Measurements from ENCODE around the gene LUC7L.
"Not testable (repeated sequence)": the region's sequence is repeated elsewhere in the genome, so short reads cannot be mapped to it uniquely, and the experiment has no call there.

The LUC7L gene

GRCh38 chr16:263182-263774 lies 34.0 kb upstream of the LUC7L start:
- DNase-seq (ENCODE audit: low spot score), result no peak

GRCh38 chr16:262121-262745 lies 33.0 kb upstream of the LUC7L start:
- no peak for DNase-seq (ENCODE audit: low spot score)

GRCh38 chr16:261031-261691 lies 31.9 kb upstream of the LUC7L start:
- no peak for DNase-seq (ENCODE audit: low spot score)

- DNase-seq (ENCODE audit: low spot score), result no peak
Observed at GRCh38 chr16:260326-260725, 31.1 kb upstream of the LUC7L start.

GRCh38 chr16:259814-260253 lies 30.6 kb upstream of the LUC7L start:
- no peak for DNase-seq (ENCODE audit: low spot score)

- DNase-seq (ENCODE audit: low spot score), result no peak
Observed at GRCh38 chr16:259226-259625, 30.0 kb upstream of the LUC7L start.

GRCh38 chr16:258091-258490 lies 28.8 kb upstream of the LUC7L start:
- DNase-seq (ENCODE audit: low spot score), result not testable (repeated sequence)

- no peak for DNase-seq (ENCODE audit: low spot score)
Observed at GRCh38 chr16:255183-255582, 25.9 kb upstream of the LUC7L start.

- DNase-seq (ENCODE audit: low spot score), result no peak
Observed at GRCh38 chr16:254461-254860, 25.2 kb upstream of the LUC7L start.

- DNase-seq (ENCODE audit: low spot score), result no peak
Observed at GRCh38 chr16:253833-254232, 24.6 kb upstream of the LUC7L start.

- DNase-seq (ENCODE audit: low spot score), result no peak
Observed at GRCh38 chr16:252366-253337, 23.4 kb upstream of the LUC7L start.

- no peak for DNase-seq (ENCODE audit: low spot score)
Observed at GRCh38 chr16:249431-249830, 20.2 kb upstream of the LUC7L start.

GRCh38 chr16:247027-247426 lies 17.8 kb upstream of the LUC7L start:
- DNase-seq (ENCODE audit: low spot score), result no peak

GRCh38 chr16:245105-245504 lies 15.9 kb upstream of the LUC7L start:
- no peak for DNase-seq (ENCODE audit: low spot score)

- DNase-seq (ENCODE audit: low spot score), result no peak
Observed at GRCh38 chr16:243348-243747, 14.1 kb upstream of the LUC7L start.

GRCh38 chr16:242281-242680 lies 13.0 kb upstream of the LUC7L start:
- no peak for DNase-seq (ENCODE audit: low spot score)

GRCh38 chr16:240559-240958 lies 11.3 kb upstream of the LUC7L start:
- no peak for DNase-seq (ENCODE audit: low spot score)

- DNase-seq (ENCODE audit: low spot score), result no peak
Observed at GRCh38 chr16:239948-240277, 10.7 kb upstream of the LUC7L start.

GRCh38 chr16:234468-235305 lies 5.4 kb upstream of the LUC7L start, which contains the start of gene FAM234A:
Gene FAM234A, plus strand, starts transcription at chr16:234821. Its CDS starts 19,593 bp downstream, at chr16:254414.
- DNase-seq (ENCODE audit: low spot score), result peak; percentile 97

- DNase-seq (ENCODE audit: low spot score), result no peak
Observed at GRCh38 chr16:230949-231348, 1.7 kb upstream of the LUC7L start.

- not testable (repeated sequence) for DNase-seq (ENCODE audit: low spot score)
Observed at GRCh38 chr16:230351-230750, 1.1 kb upstream of the LUC7L start.

Data from COLO829 (cell line).